Bronchus fibroblast of lung (primary cell): ENCODE measurements around the gene UFC1. TPM values are rescaled to one million over a fixed set of nuclear protein-coding genes. Genes with fewer than 3 reads are reported as not detected.

ENCODE experiments used
- total RNA-seq: library from RNA; depleted of rRNA; stranded (reverse); fragments of >200 nt; gene quantifications from 2 replicates; pipeline ENCODE4 v1.2.3, GENCODE V29; 2015

Gene UFC1
- total RNA-seq, result 62.0 and 74.8 TPM in 2 replicates

DNA sequence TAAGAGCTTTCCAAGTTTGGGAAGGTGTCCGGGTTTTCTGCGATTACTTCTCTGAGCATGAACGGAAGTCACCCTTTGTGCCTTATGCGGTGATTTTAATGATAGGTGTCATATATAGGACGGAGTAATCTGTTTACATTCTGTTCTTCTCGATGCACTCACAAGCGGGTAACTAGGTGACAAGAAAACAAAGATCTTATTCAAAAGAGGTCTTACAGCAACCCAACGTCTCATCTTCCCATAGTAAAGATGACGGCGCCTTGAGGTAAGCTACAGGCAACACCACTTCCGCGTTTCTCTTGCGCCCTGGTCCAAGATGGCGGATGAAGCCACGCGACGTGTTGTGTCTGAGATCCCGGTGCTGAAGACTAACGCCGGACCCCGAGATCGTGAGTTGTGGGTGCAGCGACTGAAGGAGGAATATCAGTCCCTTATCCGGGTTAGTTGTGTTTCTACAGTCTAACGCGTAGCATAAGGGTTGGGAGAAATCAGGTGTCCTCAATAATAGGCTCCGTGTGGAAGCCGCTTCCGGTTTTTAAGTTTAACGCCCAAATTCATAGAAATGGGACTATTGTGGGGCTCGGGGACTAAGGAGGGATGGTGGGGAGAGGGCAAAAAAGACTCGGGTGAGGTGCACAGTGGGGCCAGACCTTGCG, at the start of gene UFC1:
Gene UFC1, plus strand, starts transcription at position 297 of the 656 bp plus-strand sequence. Its CDS starts 20 bp downstream, at position 317.

DNA sequence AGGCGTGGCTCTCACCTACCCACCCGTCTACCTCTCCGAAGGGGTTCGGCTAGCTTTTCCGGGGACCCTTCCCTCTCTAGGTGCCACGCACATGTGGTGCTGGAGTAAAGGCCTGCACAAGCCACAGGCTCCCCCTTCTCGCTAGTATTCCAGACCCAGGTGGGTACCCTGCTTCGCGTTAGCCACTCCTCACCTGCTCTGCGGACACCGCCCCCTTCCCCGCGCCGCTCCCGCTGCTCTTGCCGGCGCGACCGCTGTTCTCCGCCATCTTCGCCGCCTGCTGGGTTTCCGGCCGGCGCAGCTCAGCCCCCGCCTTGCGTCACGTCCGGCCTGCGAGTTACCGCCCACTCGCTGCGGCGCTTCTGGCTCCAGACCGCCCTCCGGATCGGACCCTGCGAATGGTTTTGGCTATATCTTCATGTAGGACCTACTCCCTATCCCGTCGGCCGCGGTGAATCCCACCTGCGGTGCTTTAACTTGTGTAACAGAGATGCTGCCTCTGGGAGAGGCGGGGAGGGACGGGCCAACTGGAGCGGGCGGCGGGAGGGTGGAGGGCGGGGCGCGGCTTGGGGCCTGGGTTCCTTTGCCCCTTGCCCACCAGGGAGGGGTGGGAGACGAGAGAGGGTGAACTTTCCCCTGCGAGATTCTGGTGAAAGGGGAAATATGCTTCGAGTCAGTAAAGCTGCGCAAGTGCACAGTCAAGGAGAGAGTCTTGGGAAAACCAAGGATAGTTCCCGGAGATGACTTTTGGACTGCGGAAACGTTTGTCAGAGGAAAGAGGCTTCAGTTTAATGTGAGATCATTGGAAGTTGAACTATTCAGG, 35.8 kb upstream of the UFC1 start, which contains the start of the genes NIT1 and PFDN2:
Gene NIT1, plus strand, starts transcription at position 347 of the 823 bp plus-strand sequence. Its CDS starts 72 bp downstream, at position 419.
Gene PFDN2, minus strand, starts transcription at position 279 of the 823 bp plus-strand sequence. Its CDS starts 11 bp downstream, at position 268.

DNA sequence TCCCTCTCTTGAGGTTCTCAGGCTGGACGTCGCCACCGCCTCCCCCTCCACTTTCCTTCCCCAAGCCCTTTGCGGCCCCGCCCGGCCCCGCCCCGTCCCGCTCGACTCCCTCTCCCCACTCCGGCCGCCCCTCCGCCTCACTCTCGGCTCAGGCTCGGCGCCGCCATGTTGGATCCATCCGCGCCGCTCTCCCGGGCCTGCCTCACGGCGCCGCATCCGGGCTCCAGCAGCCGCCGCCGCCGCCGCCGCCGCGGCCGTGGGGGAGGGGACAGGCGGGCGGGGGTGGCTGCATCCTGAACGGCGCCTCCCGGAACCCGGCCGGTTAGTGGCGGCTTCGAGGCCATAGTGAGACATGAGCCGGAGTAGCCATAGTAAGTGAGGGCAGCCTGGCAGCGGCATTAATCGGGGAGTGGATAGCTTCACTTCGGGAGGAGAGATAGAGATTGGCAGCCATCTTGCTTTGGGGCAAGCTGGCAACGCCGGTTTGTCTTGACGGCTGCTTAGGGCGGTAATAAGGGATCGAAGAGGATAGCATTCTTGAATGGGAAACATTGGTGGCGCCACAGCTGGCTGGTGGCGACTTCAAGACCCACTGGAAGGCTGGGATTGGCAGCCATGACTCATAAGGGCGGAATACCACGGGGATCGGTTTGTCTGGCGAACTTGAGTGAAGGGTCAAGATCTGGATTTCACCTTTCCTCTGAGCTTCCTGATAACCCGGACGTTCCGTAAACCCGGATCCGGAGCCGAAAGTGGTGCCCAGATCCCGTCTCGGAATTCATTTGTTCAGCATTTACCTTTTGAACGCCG, 21.2 kb upstream of the UFC1 start, which contains the start of gene DEDD:
Gene DEDD, minus strand, starts transcription at position 258 of the 810 bp plus-strand sequence. CDS start 8,205 bp downstream, outside the sequence.

DNA sequence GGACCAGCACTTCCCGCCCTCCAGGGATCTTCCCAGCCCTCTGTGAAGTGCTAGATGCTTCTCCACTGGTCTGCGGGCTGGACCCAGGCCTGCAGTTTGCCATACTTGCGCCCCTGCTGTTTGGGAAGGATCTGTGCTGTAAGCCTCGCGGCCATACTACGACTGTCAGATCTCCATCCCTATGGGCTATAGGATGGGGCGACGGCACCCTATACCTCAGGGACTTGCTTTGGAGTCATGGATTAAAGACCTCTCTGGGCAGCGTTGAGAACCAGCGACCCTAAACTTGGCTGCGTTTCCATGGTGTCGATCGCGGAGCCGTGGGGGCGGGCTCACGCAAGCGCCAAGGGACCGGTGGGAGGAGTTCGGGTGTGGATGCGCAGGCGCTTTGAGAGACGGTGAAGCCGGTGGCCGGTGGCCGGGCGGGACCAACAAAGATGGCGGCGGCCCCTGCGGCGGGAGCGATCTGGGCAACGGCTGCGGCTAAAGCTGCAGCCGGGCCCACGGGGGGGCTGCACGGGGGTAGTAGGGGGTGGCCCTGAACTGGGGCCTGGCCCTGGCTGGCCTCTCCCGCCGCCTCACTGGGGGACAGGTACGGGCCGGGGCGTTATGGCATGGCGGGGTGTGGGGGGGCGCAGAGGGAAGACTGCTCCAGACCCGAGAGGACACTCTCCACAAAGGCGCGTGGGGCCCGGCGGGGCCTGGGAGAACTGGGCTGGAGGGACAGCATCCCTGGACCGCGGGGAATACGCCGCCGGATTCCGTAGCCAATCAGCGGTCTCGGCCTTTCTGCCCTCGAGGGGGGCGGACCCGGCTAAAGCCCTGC, 5.5 kb downstream of the UFC1 start, which contains the start of gene USP21:
Gene USP21, plus strand, starts transcription at position 414 of the 826 bp plus-strand sequence. CDS start 1,141 bp downstream, outside the sequence.

DNA sequence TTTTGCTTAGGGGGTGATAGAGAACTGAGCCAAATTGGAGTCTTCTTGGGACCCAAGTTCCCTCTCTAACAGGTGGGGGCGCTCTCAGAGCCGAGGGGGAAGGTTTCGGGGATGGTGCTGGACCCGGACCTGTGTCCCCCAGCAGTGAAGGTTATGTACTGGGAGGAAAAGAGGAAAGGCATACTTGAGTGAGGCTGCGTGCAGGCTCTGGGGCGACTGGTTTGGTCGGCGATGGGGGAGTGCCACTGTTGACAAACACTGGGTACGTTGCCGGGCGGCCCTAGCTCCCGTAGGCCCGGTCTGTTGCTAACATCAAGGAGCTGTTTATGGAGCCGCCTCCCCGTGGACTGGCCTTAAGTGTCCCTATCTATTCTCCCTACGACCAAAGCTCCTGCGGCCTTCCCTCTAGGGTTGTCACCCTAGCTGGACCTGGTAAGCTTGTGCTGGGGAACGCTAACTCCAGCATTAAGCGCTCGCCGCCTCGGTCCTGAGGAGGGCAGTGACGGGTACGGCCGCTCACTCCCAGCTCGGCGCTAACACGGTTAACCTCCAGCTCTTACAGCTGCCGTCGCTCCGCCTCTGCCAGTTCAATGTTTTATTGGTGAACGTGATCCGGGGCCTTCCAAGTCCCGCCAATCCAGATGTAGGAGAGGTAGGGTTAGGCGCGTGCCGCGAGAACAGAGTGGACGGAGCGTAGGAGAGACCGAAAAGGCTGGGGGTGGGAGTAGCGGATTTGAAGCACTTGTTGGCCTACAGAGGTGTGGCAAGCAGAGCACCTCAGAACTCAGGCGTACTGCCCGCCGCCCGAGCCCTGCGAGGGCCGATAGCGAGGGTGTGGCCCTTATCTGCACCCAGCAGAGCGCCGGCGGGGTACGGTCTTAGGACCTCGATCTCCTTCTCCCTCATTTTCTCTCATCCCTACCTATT, 12.2 kb downstream of the UFC1 start, which contains the start of gene PPOX:
Gene PPOX, plus strand, starts transcription at position 685 of the 927 bp plus-strand sequence. CDS start 422 bp downstream, outside the sequence.

DNA sequence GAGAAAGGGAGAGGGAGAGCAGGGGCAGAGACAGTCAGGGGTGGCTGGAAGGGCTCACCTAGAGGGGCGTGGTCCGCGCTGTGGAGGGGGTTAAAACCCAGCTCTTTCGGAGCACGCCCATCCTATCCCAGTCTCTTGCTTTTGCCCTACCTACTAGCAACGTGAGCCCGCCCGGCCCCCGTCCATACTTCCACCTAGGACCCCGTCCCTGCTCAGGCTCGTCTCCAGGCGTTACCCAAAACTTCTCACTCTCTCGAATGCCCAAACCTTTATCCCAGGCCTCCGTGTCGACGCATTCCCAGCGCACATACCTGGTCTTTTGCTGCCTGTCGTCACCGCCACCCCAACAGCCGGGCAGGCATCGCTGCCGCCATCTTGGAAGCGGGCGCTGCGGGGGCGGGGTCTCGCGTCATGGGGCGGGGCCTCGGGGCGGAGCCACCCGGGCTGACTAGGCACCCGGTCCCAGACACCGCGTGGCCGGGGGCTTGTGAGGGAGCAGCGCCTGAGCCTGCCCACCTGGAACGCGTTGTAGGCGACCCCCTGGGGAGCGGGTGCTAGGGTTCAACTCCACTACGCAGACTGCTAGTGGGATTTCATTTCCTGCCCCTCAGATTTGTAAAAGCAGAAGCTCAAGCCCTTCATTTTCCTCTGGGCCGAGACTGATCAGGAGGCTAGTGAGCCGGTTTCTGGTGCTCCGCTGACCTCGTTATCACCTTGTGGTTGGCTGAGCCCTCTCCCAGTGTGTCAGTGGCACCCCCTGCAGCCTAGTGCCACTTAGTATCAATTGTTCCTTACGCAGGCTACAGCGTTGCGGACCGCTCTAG, 23.5 kb downstream of the UFC1 start, which contains the start of gene B4GALT3:
Gene B4GALT3, minus strand, starts transcription at position 396 of the 824 bp plus-strand sequence. CDS start 1,447 bp downstream, outside the sequence.

DNA sequence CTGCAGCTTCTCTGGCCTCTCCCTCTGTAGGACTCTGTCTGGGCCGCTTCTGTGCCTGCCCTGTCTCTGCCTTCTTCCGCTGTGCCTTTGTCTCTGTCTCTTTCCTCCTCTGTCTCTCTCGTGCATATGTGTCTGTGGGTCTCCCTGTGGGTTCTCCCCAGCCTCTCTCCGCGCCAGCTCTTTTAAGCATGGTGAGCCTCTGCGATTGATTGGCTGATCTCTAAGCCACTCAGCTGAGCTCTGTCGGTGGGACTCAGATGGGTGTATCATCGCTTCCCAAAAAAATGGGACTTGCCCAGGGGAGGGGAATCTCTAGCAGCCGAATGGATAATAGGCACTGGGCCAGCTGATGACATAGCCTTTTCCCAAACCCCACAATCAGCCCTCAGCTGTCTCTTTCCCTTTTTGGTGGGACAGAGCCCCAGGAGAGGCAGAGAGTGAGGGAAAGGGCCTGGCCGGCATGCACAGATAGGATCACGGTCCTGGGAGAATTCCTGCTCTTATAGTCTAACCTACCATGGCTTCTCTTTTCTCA, 45.2 kb downstream of the UFC1 start, which contains the start of gene ADAMTS4:
Gene ADAMTS4, minus strand, starts transcription at position 158 of the 535 bp plus-strand sequence. CDS start 427 bp downstream, outside the sequence.

DNA sequence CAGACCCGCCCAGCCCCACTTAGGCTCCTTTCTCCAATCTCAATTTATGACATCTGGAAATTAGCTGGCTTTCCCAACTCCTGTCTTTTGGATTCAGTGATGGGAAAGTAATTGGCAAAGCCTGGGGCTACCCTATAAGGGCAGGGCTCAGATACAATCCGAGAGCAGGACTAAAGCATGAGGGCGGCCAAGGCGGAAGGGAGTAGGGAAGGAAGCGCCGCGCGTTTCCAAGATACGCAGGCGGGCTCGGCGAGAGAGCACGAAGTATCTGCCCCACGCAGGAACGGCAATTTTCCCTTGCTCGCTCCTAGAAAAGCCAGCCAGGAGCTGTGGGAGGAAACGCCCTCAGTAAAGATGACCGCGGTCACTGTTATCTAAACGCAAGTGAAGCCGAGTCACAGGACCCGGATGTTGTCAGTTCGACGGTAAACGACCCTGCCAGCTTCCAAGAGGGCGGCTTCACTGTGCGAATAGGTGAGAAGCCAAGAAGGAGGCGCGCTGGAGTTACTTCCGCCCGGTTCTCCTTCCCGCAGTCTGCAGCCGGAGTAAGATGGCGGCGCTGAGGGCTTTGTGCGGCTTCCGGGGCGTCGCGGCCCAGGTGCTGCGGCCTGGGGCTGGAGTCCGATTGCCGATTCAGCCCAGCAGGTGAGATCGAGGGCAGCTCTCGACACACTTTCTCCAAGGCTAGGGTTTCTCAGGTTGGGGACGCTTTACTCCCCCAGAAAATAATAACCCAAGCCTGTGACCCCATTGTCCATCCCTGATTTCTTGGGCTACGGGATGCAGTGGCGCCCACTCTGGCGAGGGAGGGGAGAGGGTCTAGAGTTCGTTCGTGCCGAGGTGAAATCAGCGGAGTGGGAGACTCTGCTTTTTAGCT, 48.3 kb downstream of the UFC1 start, which contains the start of gene NDUFS2:
Gene NDUFS2, plus strand, starts transcription at position 532 of the 877 bp plus-strand sequence. Its CDS starts 19 bp downstream, at position 551.

Other genes starting within 250 kb of the UFC1 start
- gene ITLN2, start 199.2 kb upstream of the UFC1 start, total RNA-seq, result not detected in 2 replicates
- gene F11R, start 132.8 kb upstream of the UFC1 start, total RNA-seq, result 0.74 and 1.2 TPM in 2 replicates
- gene TSTD1, start 115.0 kb upstream of the UFC1 start, total RNA-seq, result 4.2 and 4.6 TPM in 2 replicates
- gene USF1, start 108.0 kb upstream of the UFC1 start, total RNA-seq, result 38.2 and 38.5 TPM in 2 replicates
- not detected in 2 replicates for gene ARHGAP30, start 84.1 kb upstream of the UFC1 start, total RNA-seq
- 0.17 TPM in 1 of 2 replicates, not detected in the other for gene NECTIN4, start 64.4 kb upstream of the UFC1 start, total RNA-seq
- gene KLHDC9, start 55.6 kb upstream of the UFC1 start, total RNA-seq, result 1.8 and 2.9 TPM in 2 replicates
- gene PFDN2, start 35.9 kb upstream of the UFC1 start, total RNA-seq, result 69.8 and 92.9 TPM in 2 replicates
- gene NIT1, start 35.9 kb upstream of the UFC1 start, total RNA-seq, result 30.8 and 38.8 TPM in 2 replicates
- 25.2 and 32.0 TPM in 2 replicates for gene DEDD, start 21.3 kb upstream of the UFC1 start, total RNA-seq
- 12.3 and 12.4 TPM in 2 replicates for gene USP21, start 5.5 kb downstream of the UFC1 start, total RNA-seq
- gene PPOX, start 12.4 kb downstream of the UFC1 start, total RNA-seq, result 12.8 and 21.9 TPM in 2 replicates
- 33.1 and 37.0 TPM in 2 replicates for gene B4GALT3, start 23.5 kb downstream of the UFC1 start, total RNA-seq
- gene ADAMTS4, start 45.1 kb downstream of the UFC1 start, total RNA-seq, result 3.6 and 3.7 TPM in 2 replicates
- 118 and 136 TPM in 2 replicates for gene NDUFS2, start 48.4 kb downstream of the UFC1 start, total RNA-seq
- not detected in 2 replicates for gene FCER1G, start 61.3 kb downstream of the UFC1 start, total RNA-seq
- not detected in 2 replicates for gene APOA2, start 69.7 kb downstream of the UFC1 start, total RNA-seq
- gene TOMM40L, start 72.1 kb downstream of the UFC1 start, total RNA-seq, result 8.4 and 9.8 TPM in 2 replicates
- not detected in 2 replicates for gene NR1I3, start 84.2 kb downstream of the UFC1 start, total RNA-seq
- not detected in 2 replicates for gene PCP4L1, start 104.8 kb downstream of the UFC1 start, total RNA-seq
- 1.2 and 1.3 TPM in 2 replicates for gene MPZ, start 156.0 kb downstream of the UFC1 start, total RNA-seq
- 30.8 and 40.6 TPM in 2 replicates for gene SDHC, start 160.4 kb downstream of the UFC1 start, total RNA-seq
- gene CFAP126, start 213.9 kb downstream of the UFC1 start, total RNA-seq, result not detected in 2 replicates